ENCODE data around the gene SUFU. TPM values are rescaled to one million over a fixed set of nuclear protein-coding genes. Genes with fewer than 3 reads are reported as not detected.

Gene SUFU
- total RNA-seq, 1 donor from 2014 or later = 8.9 TPM

GRCh38 chr10:102578782-102579181, 75.0 kb downstream of the SUFU start:
- no peak for DNase-seq (ENCODE audit: low read depth)
- Histone ChIP-seq H3K36me3 (ENCODE audit: control insufficient read depth, insufficient read depth, low read length) (no peaks in the 10 kb centered on the region), H3K4me3 (ENCODE audit: low read depth, low read length) (no peak overlapping the region), H3K27me3 (ENCODE audit: control insufficient read depth, insufficient read depth, low read length) (no peaks in the 10 kb centered on the region)
- TF ChIP-seq CTCF (IDR thresholded peaks at IDR 0.05; ENCODE audit: insufficient read depth, low read length, poor library complexity, severe bottlenecking) = no peak

GRCh38 chr10:102579328-102579727, 75.6 kb downstream of the SUFU start:
- TF ChIP-seq CTCF (IDR thresholded peaks at IDR 0.05; ENCODE audit: insufficient read depth, low read length, poor library complexity, severe bottlenecking) = no peak
- DNase-seq (ENCODE audit: low read depth) = no peak

GRCh38 chr10:102580230-102580629, 76.5 kb downstream of the SUFU start:
- no peak for TF ChIP-seq CTCF (IDR thresholded peaks at IDR 0.05; ENCODE audit: insufficient read depth, low read length, poor library complexity, severe bottlenecking)
- no peak for DNase-seq (ENCODE audit: low read depth)

More at GRCh38 chr10:102579328-102579727, 75.6 kb downstream of the SUFU start:
- Histone ChIP-seq H3K4me3 (ENCODE audit: low read depth, low read length) (no peak overlapping the region), H3K27me3 (ENCODE audit: control insufficient read depth, insufficient read depth, low read length) (no peaks in the 10 kb centered on the region), H3K36me3 (ENCODE audit: control insufficient read depth, insufficient read depth, low read length) (no peaks in the 10 kb centered on the region)

GRCh38 chr10:102581401-102581800, 77.6 kb downstream of the SUFU start:
- Histone ChIP-seq H3K4me3 (ENCODE audit: low read depth, low read length) (no peak overlapping the region), H3K27me3 (ENCODE audit: control insufficient read depth, insufficient read depth, low read length) (no peaks in the 10 kb centered on the region), H3K36me3 (ENCODE audit: control insufficient read depth, insufficient read depth, low read length) (no peaks in the 10 kb centered on the region)
- DNase-seq (ENCODE audit: low read depth) = no peak
- TF ChIP-seq CTCF (IDR thresholded peaks at IDR 0.05; ENCODE audit: insufficient read depth, low read length, poor library complexity, severe bottlenecking) = no peak

More at GRCh38 chr10:102580230-102580629, 76.5 kb downstream of the SUFU start:
- Histone ChIP-seq H3K36me3 (ENCODE audit: control insufficient read depth, insufficient read depth, low read length) (no peaks in the 10 kb centered on the region), H3K27me3 (ENCODE audit: control insufficient read depth, insufficient read depth, low read length) (no peaks in the 10 kb centered on the region), H3K4me3 (ENCODE audit: low read depth, low read length) (no peak overlapping the region)

- no peak for TF ChIP-seq CTCF (IDR thresholded peaks at IDR 0.05; ENCODE audit: insufficient read depth, low read length, poor library complexity, severe bottlenecking)
- H3K27me3 ChIP-seq (ENCODE audit: control insufficient read depth, insufficient read depth, low read length) = no peaks in the 10 kb centered on the region
- no peak overlapping the region for H3K4me3 ChIP-seq (ENCODE audit: low read depth, low read length)
- H3K36me3 ChIP-seq (ENCODE audit: control insufficient read depth, insufficient read depth, low read length) = no peaks in the 10 kb centered on the region
- DNase-seq (ENCODE audit: low read depth) = no peak
Measured at GRCh38 chr10:102581981-102582580, 78.3 kb downstream of the SUFU start.

Data from kidney epithelial cell (primary cell).